Fibroblast of villous mesenchyme (primary cell): ENCODE data around the gene UMPS. TPM values are rescaled to one million over a fixed set of nuclear protein-coding genes. Genes with fewer than 3 reads are reported as not detected.

Source experiments
- DNase-seq: peaks from one replicate; pipeline ENCODE4 v3.0.0-alpha.2; 2010; ENCODE audit warnings: low read depth
- H3K4me3 ChIP-seq: 2 replicates; pipeline ENCODE4 v1.5.1; 2011; ENCODE audit warnings: low read depth, mild to moderate bottlenecking, low read length
- CTCF ChIP-seq: IDR thresholded peaks from 2 replicates; pipeline ENCODE4 v1.5.1; 2012; ENCODE audit warnings: low read depth, mild to moderate bottlenecking, low read length; ENCODE audit not compliant: insufficient read depth
- total RNA-seq: library from RNA; depleted of rRNA; stranded (reverse); fragments of >200 nt; gene quantifications from 2 replicates; pipeline ENCODE4 v1.2.3, GENCODE V29; 2012

UMPS gene
- total RNA-seq, 1 donor = 31.1 TPM

GRCh38 chr3:124686028-124686670 lies 44.1 kb upstream of the UMPS start:
- DNase-seq = no peak
- no peak for TF ChIP-seq CTCF
- no peak overlapping the region for H3K4me3 ChIP-seq

GRCh38 chr3:124688581-124689454 lies 41.4 kb upstream of the UMPS start:
- TF ChIP-seq CTCF = peak; percentile 86
- H3K4me3 ChIP-seq = no peak overlapping the region
- peak; percentile 79 for DNase-seq

- TF ChIP-seq CTCF = no peak
- DNase-seq = no peak
- H3K4me3 ChIP-seq = no peak overlapping the region
Observed at GRCh38 chr3:124691599-124691998, 38.7 kb upstream of the UMPS start.

- no peak overlapping the region for H3K4me3 ChIP-seq
- no peak for TF ChIP-seq CTCF
- DNase-seq = no peak
Observed at GRCh38 chr3:124694486-124694885, 35.8 kb upstream of the UMPS start.

GRCh38 chr3:124695369-124695768 lies 34.9 kb upstream of the UMPS start:
- no peak for TF ChIP-seq CTCF
- no peak overlapping the region for H3K4me3 ChIP-seq
- no peak for DNase-seq

- TF ChIP-seq CTCF = no peak
- DNase-seq = no peak
- no peak overlapping the region for H3K4me3 ChIP-seq
Observed at GRCh38 chr3:124696006-124696405, 34.2 kb upstream of the UMPS start.
